HG02588 (cell line): ENCODE data around the gene CACNA1I.

Experiments used
- ATAC-seq: cut with Tn5 transposase; IDR thresholded peaks from one replicate; pipeline ENCODE4 v1.9.1; 2021; ENCODE audit warnings: mild to moderate bottlenecking, moderate library complexity; ENCODE audit not compliant: unreplicated experiment

CACNA1I gene

GRCh38 chr22:39686776-39687525, 116.4 kb downstream of the CACNA1I start:
- no peak for ATAC-seq

DNA sequence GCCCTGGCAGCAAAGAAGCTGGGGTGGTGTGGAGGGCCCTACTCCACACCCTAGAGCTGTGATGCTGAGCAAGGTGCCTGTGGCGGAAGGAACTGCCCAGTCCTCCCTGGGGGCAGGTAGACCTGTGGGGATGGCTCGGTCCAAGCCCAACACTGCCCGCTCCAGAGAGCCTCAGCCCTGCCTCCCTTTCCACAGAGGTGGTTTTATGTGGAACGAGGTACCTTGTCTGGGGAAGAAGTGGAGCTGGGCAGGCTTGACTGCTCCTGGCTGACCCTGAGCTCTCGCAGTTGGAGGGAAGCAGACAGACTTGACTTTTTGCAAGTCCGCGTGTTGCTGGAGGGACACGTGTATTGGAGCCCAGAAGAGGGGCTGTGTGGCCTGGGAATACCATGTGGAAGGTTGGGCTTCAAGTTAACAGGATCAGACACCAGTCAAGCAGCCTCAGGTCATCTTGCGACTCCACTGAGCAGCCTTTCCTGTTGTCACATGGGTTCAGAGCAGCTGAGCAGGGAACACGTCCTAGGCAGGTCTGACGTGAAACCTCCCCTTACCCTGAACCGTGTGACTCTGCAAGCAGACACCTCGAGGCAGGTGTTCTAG, 117.7 kb downstream of the CACNA1I start:
- no peak for ATAC-seq

- ATAC-seq: no peak
Observed at GRCh38 chr22:39689421-39689820, 118.9 kb downstream of the CACNA1I start.

GRCh38 chr22:39690881-39691605, 120.5 kb downstream of the CACNA1I start:
- no peak for ATAC-seq

GRCh38 chr22:39693943-39694500, 123.5 kb downstream of the CACNA1I start:
- ATAC-seq: no peak

GRCh38 chr22:39697790-39698430, 127.4 kb downstream of the CACNA1I start:
- ATAC-seq: no peak

DNA sequence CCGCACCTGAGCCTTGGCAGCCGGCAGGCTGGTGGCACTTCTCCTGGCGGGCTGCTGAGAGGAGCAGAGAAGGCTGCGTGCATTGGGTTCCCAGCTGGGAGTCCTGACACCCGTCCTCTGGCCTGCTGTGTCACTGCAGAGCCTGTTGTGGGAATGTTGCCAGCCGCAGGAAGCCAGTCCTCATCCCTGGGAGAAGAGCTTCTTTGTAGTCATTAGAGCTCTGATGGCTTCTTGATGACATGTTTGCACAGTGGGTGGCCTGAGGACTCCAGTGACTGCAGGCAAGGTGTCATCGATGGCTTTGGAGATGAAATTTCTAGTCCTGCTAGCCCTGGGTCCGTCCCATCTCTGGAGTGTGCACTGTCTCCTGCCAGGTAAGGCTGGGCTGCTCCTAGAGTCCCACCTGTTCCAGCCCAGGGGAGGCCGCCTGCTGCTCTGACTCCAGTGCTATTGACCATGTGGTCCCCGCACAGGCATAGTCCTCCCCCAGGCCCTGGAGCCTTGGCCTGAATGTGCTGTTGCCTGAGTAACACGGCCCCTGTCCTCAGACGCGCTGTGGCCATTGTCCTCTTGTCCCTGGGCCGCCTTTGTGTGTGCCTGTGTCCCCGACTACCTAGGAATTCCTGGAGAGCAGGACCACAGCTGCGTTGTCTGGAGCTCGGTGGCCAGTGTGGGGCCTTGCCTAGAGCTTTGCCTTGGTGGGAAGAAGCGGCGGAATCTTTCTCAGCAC, 129.2 kb downstream of the CACNA1I start:
- ATAC-seq: no peak

GRCh38 chr22:39700565-39700964, 130.0 kb downstream of the CACNA1I start:
- ATAC-seq: no peak

- no peak for ATAC-seq
Observed at GRCh38 chr22:39703091-39703490, 132.5 kb downstream of the CACNA1I start.

DNA sequence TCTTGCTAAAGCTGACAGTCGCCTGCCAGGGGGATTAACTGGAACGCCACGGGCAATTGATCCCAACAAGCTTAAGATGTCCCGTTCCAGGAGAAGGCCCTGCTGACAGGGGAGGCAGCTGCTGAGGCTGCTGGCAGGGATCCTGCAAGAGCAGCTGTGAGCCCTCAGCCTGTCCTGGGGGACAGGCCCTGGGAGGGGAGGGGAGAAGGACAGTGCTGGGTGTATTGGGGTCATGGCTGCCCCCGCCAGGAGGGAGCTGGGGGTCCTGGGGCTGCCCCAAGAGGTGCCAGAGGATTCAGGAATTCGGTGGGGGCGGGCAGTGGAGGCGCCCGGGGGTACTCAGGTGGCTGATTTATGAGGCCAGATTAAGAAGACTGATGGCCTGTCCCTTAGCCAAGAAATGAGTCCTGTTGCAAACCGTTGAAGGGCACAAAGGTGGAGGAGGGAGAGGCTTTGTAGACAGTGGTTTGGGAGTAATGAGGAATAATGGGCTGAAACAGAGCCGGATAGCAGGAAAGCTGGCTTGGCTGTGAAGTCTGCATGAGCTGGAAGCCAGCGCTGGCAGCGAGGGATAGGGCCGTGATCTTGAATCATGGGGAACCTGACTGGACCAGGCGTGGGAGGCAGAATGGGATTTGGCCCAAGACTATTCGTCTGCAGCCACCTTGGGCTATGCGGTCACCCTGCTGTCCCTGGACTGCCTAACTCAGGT, 133.5 kb downstream of the CACNA1I start:
- no peak for ATAC-seq

DNA sequence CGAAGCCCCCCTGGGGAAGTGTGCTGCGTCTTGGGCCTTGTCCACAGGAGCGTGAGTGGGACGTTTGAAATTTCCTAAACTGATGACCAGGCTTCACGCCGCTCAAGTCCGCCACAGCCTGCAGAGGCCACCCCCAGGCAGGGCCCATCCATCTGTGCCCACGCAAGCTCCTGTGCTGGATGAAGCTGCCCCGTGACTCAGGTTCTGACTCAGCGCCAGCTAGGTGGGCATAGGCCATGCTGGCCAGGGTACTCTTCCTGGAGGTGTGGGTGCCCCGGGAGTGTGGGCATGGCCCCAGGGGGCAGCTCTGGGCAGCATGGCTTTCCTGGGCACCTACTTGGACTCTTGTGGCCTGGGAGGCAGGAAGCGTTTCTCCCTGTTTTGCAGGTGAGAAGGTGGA, 134.8 kb downstream of the CACNA1I start:
- no peak for ATAC-seq

DNA sequence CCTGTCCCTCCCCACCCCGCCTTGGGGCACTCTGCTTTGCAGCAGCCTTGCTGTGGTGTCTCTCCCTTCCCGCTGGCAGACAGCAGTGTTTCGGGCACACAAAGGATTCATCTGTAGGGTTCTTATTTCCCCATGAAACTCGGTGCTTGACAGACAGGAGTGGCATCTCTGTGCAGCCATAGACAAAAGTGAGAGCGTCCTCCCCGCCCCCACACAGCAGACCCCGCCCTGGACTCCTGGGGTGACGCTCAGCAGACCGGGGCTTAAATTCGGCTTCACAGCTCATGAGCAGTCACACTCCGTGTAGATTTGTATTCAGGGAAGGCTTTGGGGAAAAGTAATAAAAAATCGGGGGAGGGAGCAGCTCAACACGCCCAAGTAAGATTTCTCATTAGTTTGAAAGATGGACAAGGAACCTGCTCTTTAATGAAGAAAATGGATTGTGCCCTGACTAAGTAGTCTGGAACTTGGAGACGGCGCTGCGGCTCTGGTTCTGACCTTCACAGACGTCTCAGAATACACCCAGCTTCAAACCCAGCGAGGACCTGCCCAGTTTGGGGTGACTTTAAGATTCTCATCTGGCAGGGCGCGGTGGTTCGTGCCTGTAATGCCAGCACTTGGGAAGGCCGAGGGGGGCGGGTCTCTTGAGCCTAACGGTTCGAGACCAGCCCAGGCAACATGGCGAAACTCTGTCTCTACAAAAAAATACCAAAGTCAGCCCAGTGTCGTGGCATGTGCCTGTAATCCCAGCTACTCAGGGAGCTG, 136.0 kb downstream of the CACNA1I start:
- ATAC-seq: no peak

GRCh38 chr22:39707351-39707750, 136.8 kb downstream of the CACNA1I start:
- no peak for ATAC-seq

- ATAC-seq: no peak
Observed at GRCh38 chr22:39707816-39708215, 137.3 kb downstream of the CACNA1I start.

- no peak for ATAC-seq
Observed at GRCh38 chr22:39710380-39711150, 140.0 kb downstream of the CACNA1I start.

- ATAC-seq: no peak
Observed at GRCh38 chr22:39712081-39712480, 141.5 kb downstream of the CACNA1I start.

GRCh38 chr22:39712751-39713525, 142.4 kb downstream of the CACNA1I start:
- ATAC-seq: no peak
